ENCODE measurements around the gene MEAF6.
A peak's percentile ranks its signal among the peaks of the same experiment; 100 is the strongest.

GRCh38 chr1:37484325-37485051, 30.1 kb downstream of the MEAF6 start:
- TF ChIP-seq, protein P1, sequence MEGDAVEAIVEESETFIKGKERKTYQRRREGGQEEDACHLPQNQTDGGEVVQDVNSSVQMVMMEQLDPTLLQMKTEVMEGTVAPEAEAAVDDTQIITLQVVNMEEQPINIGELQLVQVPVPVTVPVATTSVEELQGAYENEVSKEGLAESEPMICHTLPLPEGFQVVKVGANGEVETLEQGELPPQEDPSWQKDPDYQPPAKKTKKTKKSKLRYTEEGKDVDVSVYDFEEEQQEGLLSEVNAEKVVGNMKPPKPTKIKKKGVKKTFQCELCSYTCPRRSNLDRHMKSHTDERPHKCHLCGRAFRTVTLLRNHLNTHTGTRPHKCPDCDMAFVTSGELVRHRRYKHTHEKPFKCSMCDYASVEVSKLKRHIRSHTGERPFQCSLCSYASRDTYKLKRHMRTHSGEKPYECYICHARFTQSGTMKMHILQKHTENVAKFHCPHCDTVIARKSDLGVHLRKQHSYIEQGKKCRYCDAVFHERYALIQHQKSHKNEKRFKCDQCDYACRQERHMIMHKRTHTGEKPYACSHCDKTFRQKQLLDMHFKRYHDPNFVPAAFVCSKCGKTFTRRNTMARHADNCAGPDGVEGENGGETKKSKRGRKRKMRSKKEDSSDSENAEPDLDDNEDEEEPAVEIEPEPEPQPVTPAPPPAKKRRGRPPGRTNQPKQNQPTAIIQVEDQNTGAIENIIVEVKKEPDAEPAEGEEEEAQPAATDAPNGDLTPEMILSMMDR (IDR thresholded peaks at IDR 0.05) = no peak
- no peak for TF ChIP-seq POLR2A (IDR thresholded peaks at IDR 0.05)
- peak; percentile 50 for TF ChIP-seq POLR2AphosphoS5 (IDR thresholded peaks at IDR 0.05)

Measured in prostate gland (tissue), 2 donors.